GM18502 (cell line): ENCODE measurements around the gene TRIM31.
"Not testable (repeated sequence)": the region's sequence is repeated elsewhere in the genome, so short reads cannot be mapped to it uniquely, and the experiment has no call there.

Experiments
- ATAC-seq: cut with Tn5 transposase; IDR thresholded peaks from one replicate; pipeline ENCODE4 v1.9.1; 2021; ENCODE audit warnings: mild to moderate bottlenecking; ENCODE audit not compliant: unreplicated experiment, poor library complexity

Gene TRIM31

DNA sequence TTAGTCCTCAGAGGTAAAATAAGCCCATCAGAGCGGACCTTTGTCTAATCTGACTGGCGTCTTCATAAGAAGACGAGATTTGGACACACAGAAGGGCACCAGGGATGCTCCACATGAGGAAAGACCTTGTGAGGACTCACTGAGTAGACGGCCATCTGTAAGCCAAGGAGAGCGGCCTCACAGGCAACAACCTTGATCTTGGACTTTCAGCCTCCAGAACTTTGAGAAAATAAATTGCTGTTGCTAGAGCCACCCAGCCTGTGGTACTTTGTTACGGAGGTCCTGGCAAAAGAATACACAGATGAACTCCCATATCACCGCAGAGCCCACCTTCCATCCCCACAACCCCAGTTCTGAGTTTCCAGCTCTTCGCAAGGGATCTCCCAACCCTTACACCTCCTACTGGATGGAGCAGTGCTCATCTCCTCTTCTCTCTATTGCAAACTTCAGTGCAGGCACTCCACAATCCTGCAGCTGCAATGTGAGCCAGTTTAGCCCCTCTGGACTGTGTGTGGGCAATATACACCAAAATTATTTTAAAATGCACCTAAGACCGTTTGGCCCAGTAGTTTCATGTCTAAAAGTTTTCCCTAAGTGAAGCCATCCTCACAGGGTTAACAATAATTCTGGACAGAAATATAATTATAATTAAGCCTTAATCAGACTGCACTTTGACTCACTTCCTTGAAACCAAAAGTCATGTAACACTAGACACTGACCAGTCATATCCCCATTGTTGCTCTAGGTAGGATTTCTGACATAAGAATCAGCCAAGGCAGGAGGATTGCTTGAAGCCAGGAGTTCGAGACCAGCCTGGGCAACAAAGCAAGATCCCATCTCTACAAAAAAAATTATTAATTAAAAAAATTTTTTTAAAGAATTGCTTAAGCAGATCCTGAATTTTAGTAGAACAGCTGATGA, 8.8 kb upstream of the TRIM31 start:
- no peak for ATAC-seq

GRCh38 chr6:30118691-30119090, 5.8 kb upstream of the TRIM31 start:
- not testable (repeated sequence) for ATAC-seq

DNA sequence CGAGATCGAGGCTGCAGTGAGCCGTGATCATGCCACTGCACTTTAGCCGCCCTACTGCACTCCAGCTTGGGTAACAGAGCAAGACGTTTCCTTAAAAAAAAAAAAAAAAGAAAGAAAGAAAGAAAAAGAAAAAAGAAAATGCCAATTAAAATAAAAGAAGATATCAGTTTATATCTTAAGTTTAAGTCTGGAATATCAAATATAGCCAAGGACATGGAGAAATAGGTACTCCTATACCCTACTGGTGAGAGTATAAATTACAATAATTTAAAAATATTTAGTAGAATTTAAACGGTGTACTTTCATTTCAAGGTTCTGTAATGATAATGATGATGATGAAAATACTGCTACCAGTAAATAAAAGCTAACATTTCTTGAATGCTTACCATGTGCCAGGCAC, 3.8 kb upstream of the TRIM31 start:
- ATAC-seq: no peak

- no peak for ATAC-seq
These were observed 951 bp upstream of the TRIM31 start for GRCh38 chr6:30113841-30114240.

DNA sequence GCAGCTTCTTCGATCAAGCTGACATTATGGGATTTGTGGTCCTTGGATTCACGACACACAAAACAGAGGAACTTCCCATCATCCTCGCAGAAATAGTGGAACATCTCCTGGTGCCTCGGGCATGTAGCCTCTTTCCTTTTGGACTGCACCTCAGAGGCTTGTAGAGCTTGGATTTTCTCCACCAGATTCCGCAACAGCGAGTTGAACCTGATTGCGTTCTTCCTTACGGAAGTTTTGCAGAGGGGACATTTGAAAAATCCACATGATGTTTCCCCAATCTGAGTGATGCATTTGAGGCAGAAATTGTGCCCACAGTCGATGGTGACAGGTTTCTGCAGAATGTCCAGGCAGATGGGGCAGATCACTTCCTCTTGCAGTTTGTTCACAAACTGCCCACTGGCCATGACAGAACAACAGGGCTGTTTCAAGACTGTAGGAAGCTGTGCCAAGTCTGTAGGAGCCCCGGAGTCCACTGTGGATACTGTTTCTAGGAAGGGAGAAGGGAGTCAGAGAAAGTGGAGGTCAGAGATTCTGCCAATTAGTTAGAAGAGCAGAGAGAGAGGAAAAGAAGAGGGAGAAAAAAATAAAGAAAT, 392 bp downstream of the TRIM31 start:
- no peak for ATAC-seq

DNA sequence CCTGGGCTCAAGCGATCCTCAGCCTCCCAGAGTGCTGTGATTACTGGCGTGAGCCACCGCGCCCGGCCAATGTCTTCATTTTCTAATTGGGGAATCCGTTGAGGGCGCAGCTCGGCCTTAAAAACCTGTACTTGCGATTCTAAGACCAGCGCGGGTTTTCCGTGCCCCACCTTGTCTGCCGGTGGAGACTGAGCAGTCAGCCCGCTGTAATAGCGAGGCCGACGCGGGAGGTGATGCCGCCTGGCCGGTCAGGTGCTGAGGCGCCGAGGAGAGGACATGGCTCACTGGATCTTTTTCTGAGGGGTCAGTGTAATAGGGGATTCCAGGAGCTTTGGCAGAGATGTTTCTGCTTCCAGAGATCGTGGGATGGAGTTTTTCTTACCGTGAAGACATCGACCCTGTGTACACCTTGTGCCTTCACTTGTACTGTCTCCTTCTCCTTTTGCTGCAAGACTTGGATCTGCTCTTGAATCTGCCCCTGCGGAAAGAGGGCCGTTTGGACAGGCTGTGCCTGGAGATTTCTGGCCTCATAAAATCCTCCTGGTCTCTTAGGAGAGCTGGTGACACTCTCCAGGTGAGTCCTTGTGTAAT, 1.5 kb downstream of the TRIM31 start:
- no peak for ATAC-seq

DNA sequence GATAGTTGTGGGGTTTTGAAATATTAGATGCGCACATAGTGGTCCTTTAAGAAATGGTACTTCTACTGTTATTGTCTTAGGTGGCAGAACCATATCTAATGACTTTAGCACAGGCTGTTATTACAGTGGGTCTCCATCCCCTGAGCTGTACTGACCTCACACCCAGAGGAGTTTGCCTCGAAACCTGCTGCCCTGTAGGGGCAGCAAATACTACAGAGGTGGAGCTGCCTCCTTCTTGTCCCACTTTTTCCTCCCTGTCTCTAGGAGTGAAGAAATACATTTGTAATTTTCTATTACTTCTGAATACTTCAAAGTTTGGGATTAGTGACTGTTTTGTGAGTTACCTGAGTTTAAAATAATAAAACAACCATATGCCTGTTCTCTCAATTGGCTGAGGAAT, 8.2 kb downstream of the TRIM31 start:
- ATAC-seq: no peak

- ATAC-seq: no peak
These were observed 9.1 kb downstream of the TRIM31 start for GRCh38 chr6:30103872-30104179.

DNA sequence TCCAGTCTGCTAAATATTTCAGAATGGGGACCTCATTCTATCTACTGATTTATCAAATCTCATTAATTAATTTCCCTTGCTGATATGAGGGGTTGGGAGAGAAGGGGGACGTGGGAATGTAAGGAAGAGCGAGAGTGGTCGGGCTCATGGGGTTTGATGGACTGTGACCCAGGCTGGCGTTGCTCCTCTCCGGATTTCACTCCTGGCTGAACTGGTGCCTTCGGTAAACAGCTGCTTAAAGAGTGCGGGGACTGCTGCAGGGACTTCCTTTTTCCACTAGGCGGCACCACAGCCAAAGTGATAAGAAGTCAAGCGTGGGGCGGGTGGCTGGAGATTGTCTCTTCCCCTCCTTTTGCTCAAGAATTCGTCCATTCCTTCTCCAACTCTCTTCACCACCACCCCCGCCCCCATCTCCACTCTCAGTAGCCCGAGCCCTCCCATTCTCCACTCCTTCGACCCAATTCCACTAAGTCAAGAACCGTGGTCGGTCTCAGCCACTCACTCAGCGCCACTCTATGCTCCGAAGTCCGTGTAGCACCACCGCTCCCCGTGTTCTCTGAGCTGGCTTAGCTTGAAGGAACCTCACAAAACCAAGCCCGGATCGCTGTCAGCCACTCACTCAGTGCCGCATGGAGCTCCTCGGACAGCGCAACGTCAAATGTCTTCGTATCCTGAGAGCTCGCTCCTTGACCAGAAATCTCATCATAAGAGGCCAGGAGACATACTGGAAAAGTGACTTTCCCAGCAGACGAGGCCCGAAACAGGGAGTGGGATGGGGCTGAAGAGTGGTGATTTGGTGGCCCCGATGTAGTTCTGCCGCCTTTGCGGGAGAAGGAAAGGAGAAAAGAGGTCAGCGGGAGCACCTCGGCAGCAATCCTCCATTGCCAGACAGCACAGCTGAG, 9.7 kb downstream of the TRIM31 start:
- ATAC-seq: peak; percentile 71

- no peak for ATAC-seq
These were observed 10.4 kb downstream of the TRIM31 start for GRCh38 chr6:30102414-30102969.

GRCh38 chr6:30101444-30102413, 11.2 kb downstream of the TRIM31 start:
- no peak for ATAC-seq

- no peak for ATAC-seq
These were observed 12.1 kb downstream of the TRIM31 start for GRCh38 chr6:30100585-30101443.

- ATAC-seq: no peak
These were observed 12.7 kb downstream of the TRIM31 start for GRCh38 chr6:30100154-30100553.

DNA sequence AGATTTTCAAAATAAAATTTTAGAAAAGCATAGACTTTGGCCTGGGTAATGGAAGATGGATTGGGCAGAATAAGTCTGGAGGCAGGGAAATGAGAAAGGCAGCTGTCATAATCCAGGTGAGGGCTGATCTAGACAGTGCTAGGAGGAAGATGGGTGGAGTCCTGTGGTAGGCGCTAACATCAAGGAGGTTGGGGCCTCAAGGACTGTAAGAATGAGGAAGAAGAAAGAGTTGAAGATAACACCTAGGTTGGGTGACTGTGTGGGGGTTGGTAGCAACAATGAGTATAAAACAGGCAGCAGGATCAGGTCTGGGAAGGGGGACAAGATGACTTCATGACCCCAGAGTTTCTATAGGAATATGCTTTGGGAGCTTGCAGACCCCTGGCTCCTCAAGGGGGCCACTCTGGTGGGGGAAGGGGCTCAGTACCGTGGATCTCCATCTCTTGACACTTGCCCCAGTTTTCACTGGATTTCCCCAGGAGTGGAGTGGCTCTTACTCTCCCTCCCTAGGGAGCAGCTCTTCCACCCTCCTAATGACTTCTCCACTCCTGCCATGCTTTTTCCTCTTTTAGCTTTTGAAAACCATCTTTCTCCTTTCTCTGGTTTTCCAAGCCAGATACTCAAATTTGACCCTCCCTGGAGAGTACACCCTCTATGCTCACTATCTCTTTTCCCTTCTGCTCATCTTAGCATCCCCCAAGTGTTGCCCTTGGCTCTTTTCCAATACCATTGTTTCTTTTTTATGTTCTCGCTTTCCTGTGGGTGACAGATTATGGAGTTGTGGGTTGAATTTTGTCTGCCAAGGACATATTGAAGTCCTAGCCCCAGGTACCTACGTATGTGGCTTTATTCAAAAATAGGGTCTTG, 14.8 kb downstream of the TRIM31 start:
- ATAC-seq: no peak

- ATAC-seq: no peak
These were observed 16.1 kb downstream of the TRIM31 start for GRCh38 chr6:30096829-30097228.

GRCh38 chr6:30093951-30094661, 18.8 kb downstream of the TRIM31 start:
- no peak for ATAC-seq
